Vagina (tissue), 2 donors: ENCODE results near the gene MAL. TPM values are rescaled to one million over a fixed set of nuclear protein-coding genes. Genes with fewer than 3 reads are reported as not detected.

ENCODE experiments used
- DNase-seq, 2 donors: peaks; one replicate each; pipeline ENCODE4 v3.0.0-alpha.2; 2017; ENCODE audit errors: extremely low spot score in 2 of 2
- H3K27ac ChIP-seq: fragments of 200-600 bp; sonication (generic); one replicate; pipeline ENCODE4 v1.5.1; 2019
- H3K27me3 ChIP-seq: fragments of 200-600 bp; sonication (generic); one replicate; pipeline ENCODE4 v1.5.1; 2019
- H3K36me3 ChIP-seq, 2 donors: fragments of 200-600 bp; sonication (generic); one replicate each; pipeline ENCODE4 v1.5.1; 2017 to 2019
- H3K4me1 ChIP-seq: fragments of 200-600 bp; sonication (generic); one replicate; pipeline ENCODE4 v1.5.1; 2019
- H3K4me3 ChIP-seq, 2 donors: fragments of 200-600 bp; sonication (generic); 1 replicate in 1 of 2; 2 replicates in 1 of 2; pipeline ENCODE4 v1.5.1; 2016 to 2019
- H3K9me3 ChIP-seq: fragments of 200-600 bp; sonication (generic); one replicate; pipeline ENCODE4 v1.5.1; 2019
- CTCF ChIP-seq, 3 experiments: fragments of 450-650 bp in 2 of 3; fragments of 200-600 bp in 1 of 3; sonication (generic) in 1 of 3; IDR thresholded peaks; one replicate each; pipeline ENCODE4 v1.5.1; 2017 to 2019; ENCODE audit warnings: antibody characterized with exemption in 3 of 3, mild to moderate bottlenecking in 2 of 3, moderate library complexity in 2 of 3
- POLR2A ChIP-seq, 2 donors: fragments of 450-650 bp; IDR thresholded peaks; one replicate each; pipeline ENCODE4 v1.6.1; 2017; ENCODE audit warnings: antibody characterized with exemption in 2 of 2, mild to moderate bottlenecking in 2 of 2, moderate library complexity in 2 of 2
- POLR2AphosphoS5 ChIP-seq, 2 donors: sonication (generic); formaldehyde crosslinking; IDR thresholded peaks; one replicate each; pipeline ENCODE4 v1.9.0; 2017; ENCODE audit warnings: antibody characterized with exemption in 2 of 2, mild to moderate bottlenecking in 2 of 2, low read depth in 1 of 2; ENCODE audit not compliant: insufficient read depth in 1 of 2
- intact Hi-C: fragments of 100-400 bp; cut with DNase I; formaldehyde crosslinking; loops from one replicate; pipeline ENCODE4 v1.15.1; 2023
- total RNA-seq: library from RNA; depleted of rRNA; stranded (reverse); fragments of >200 nt; gene quantifications from one replicate; pipeline ENCODE4 v1.2.3, GENCODE V29; 2016

The MAL gene
- total RNA-seq, 1 donor from 2014 or later: 71.0 TPM

GRCh38 chr2:95057535-95058370, 32.2 kb downstream of the MAL start:
- H3K4me1 ChIP-seq: peaks cover 5% of the 10 kb centered on the region
- H3K4me3 ChIP-seq: no peak overlapping the region
- no peaks in the 10 kb centered on the region for H3K27me3 ChIP-seq
- no peak for DNase-seq
- TF ChIP-seq POLR2AphosphoS5 (IDR thresholded peaks at IDR 0.05; ENCODE audit: insufficient read depth in 1 of 2, low read depth in 1 of 2) (no peak), POLR2A (IDR thresholded peaks at IDR 0.05) (no peak), CTCF (IDR thresholded peaks at IDR 0.05) (no peak)
- H3K9me3 ChIP-seq: no peaks in the 10 kb centered on the region
- intact Hi-C loops: no loop called here
- no peak overlapping the region for H3K27ac ChIP-seq
- H3K36me3 ChIP-seq: no peaks in the 10 kb centered on the region

- TF ChIP-seq CTCF (IDR thresholded peaks at IDR 0.05): no peak
- no peak for TF ChIP-seq POLR2A (IDR thresholded peaks at IDR 0.05)
- TF ChIP-seq POLR2AphosphoS5 (IDR thresholded peaks at IDR 0.05; ENCODE audit: insufficient read depth in 1 of 2, low read depth in 1 of 2): no peak
- peaks cover 9% of the 10 kb centered on the region for H3K4me1 ChIP-seq
- H3K4me3 ChIP-seq: no peak overlapping the region
- DNase-seq: no peak
- no peak overlapping the region for H3K27ac ChIP-seq
- no peaks in the 10 kb centered on the region for H3K27me3 ChIP-seq
- intact Hi-C loops: no loop called here
- H3K9me3 ChIP-seq: no peaks in the 10 kb centered on the region
- H3K36me3 ChIP-seq: no peaks in the 10 kb centered on the region
Observed at GRCh38 chr2:95058466-95058988, 33.0 kb downstream of the MAL start.

- peaks cover 9% of the 10 kb centered on the region for H3K4me1 ChIP-seq
- no peak for DNase-seq
- no peak overlapping the region for H3K4me3 ChIP-seq
- no peaks in the 10 kb centered on the region for H3K9me3 ChIP-seq
- no peaks in the 10 kb centered on the region for H3K36me3 ChIP-seq
- TF ChIP-seq POLR2A (IDR thresholded peaks at IDR 0.05): no peak
- TF ChIP-seq POLR2AphosphoS5 (IDR thresholded peaks at IDR 0.05; ENCODE audit: insufficient read depth in 1 of 2, low read depth in 1 of 2): no peak
- no peak for TF ChIP-seq CTCF (IDR thresholded peaks at IDR 0.05)
- H3K27me3 ChIP-seq: no peaks in the 10 kb centered on the region
- H3K27ac ChIP-seq: no peak overlapping the region
- intact Hi-C loops: no loop called here
Observed at GRCh38 chr2:95058989-95059641, 33.6 kb downstream of the MAL start.

- intact Hi-C loops: no loop called here
- no peak for TF ChIP-seq POLR2A (IDR thresholded peaks at IDR 0.05)
- H3K9me3 ChIP-seq: no peaks in the 10 kb centered on the region
- H3K4me1 ChIP-seq: peaks cover 9% of the 10 kb centered on the region
- H3K27me3 ChIP-seq: no peaks in the 10 kb centered on the region
- H3K36me3 ChIP-seq: no peaks in the 10 kb centered on the region
- no peak overlapping the region for H3K27ac ChIP-seq
- H3K4me3 ChIP-seq: no peak overlapping the region
- no peak for DNase-seq
Observed at GRCh38 chr2:95059656-95060370, 34.3 kb downstream of the MAL start.

GRCh38 chr2:95060446-95061118, 35.1 kb downstream of the MAL start:
- peaks cover 9% of the 10 kb centered on the region for H3K4me1 ChIP-seq
- H3K27ac ChIP-seq: no peak overlapping the region
- H3K36me3 ChIP-seq: no peaks in the 10 kb centered on the region
- H3K4me3 ChIP-seq: no peak overlapping the region
- no peak for TF ChIP-seq POLR2AphosphoS5 (IDR thresholded peaks at IDR 0.05; ENCODE audit: insufficient read depth in 1 of 2, low read depth in 1 of 2)
- TF ChIP-seq CTCF (IDR thresholded peaks at IDR 0.05): no peak
- no peak for TF ChIP-seq POLR2A (IDR thresholded peaks at IDR 0.05)
- intact Hi-C loops: no loop called here
- H3K9me3 ChIP-seq: no peaks in the 10 kb centered on the region
- H3K27me3 ChIP-seq: no peaks in the 10 kb centered on the region
- DNase-seq: no peak
